GM19463 (cell line): ENCODE data around the gene EIF2B4.
A peak's percentile ranks its signal among the peaks of the same experiment; 100 is the strongest.
"Not testable (repeated sequence)": the region's sequence is repeated elsewhere in the genome, so short reads cannot be mapped to it uniquely, and the experiment has no call there.

Experiments
- ATAC-seq: cut with Tn5 transposase; IDR thresholded peaks from one replicate; pipeline ENCODE4 v1.9.1; 2021; ENCODE audit warnings: mild to moderate bottlenecking, moderate library complexity; ENCODE audit not compliant: unreplicated experiment

EIF2B4 gene

GRCh38 chr2:27378096-27378808 is 8.1 kb upstream of the EIF2B4 start:
- no peak for ATAC-seq

DNA sequence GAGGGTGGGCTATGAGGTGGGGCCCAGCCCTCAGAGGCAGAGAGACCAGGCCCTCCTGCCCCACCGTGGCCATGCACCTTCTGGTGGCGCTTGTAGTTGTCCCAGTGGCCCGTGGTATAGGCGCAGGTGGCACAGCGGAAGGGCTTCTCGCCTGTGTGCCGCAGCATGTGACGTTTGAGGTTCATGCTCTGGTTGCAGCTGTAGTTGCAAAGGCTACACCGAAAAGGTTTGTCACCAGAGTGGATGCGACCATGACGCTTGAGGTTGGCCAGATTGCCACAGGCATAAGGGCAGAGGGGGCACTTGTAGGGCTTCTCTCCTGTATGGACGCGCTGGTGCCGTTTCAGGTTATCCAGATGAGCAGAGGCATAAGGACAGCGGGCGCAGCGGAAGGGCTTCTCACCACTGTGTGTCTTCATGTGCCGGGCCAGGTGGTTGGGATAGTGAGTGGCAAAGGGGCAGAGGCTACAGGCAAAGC is 7.5 kb upstream of the EIF2B4 start:
- ATAC-seq: no peak

DNA sequence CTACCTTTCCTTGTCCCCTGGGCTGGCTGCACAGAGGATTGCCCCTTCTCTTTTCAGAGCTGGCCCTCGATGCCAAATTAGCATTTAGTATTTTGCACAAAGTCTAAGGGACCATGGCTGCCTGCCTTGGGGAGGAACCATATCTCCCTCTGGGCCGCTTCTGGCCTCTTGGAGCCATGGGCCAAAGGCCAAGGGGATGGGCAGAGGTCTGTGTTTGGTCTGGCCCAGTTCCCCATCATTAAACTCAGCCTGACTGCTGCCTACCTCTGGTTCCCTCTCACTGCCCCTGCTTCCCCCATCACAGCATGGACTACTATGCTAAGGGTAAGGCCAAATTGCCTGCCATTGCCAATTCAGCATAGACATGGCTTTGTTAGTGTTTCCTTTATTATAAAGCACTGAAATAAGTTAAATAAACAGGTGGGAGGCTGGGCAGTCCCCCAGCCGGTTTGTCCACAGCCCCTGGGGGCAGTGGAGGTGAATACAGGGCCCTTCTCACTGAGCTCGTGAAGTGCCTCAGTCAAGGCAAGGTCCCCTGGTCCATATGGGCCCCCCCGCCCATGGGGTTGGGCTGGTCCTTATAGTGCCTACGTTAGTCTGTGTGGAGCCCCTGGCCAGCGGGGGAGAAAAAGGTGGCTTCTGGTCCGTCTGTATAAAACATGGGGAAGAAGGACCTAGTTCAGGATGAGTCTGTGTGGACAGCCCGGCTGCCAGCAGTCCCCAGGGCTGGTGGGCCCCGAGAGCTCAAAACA is 6.9 kb upstream of the EIF2B4 start:
- ATAC-seq: no peak

GRCh38 chr2:27376151-27376865 is 6.2 kb upstream of the EIF2B4 start:
- ATAC-seq: no peak

- ATAC-seq: no peak
These were observed 5.5 kb upstream of the EIF2B4 start for GRCh38 chr2:27375513-27376099.

- ATAC-seq: no peak
These were observed 3.4 kb upstream of the EIF2B4 start for GRCh38 chr2:27373567-27373966.

GRCh38 chr2:27372937-27373336 is 2.8 kb upstream of the EIF2B4 start:
- ATAC-seq: no peak

GRCh38 chr2:27370816-27371620 is 880 bp upstream of the EIF2B4 start:
- ATAC-seq: peak; percentile 24

DNA sequence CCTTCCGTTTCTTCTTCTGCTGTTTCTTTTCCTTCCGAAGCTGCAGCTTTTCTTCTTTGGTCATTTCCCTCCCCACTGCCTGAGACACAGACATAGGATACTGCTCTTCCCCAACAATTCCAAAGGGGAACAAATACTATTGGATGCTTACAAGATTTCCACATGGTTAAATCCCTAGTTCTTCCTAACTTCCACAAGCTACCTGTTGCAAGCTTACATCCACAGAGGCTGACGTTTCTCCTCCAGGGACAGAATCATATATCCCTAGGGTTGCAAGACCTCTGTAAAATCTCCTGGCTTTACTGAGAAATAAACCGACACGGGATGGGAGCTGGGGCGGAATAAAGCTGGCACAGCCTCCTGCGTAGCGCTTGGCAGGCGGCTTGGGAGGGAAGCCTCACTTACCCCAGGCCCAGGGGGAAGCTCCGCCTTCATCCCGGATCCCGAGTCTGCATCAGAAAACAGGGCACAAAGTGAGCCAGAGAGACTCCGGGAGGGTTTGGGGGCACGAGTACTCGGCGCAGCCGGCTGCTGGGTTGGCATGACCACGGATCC is 590 bp downstream of the EIF2B4 start:
- ATAC-seq: no peak

- no peak for ATAC-seq
These were observed 6.2 kb downstream of the EIF2B4 start for GRCh38 chr2:27363933-27364332.

GRCh38 chr2:27362678-27363420 is 7.3 kb downstream of the EIF2B4 start:
- ATAC-seq: no peak

DNA sequence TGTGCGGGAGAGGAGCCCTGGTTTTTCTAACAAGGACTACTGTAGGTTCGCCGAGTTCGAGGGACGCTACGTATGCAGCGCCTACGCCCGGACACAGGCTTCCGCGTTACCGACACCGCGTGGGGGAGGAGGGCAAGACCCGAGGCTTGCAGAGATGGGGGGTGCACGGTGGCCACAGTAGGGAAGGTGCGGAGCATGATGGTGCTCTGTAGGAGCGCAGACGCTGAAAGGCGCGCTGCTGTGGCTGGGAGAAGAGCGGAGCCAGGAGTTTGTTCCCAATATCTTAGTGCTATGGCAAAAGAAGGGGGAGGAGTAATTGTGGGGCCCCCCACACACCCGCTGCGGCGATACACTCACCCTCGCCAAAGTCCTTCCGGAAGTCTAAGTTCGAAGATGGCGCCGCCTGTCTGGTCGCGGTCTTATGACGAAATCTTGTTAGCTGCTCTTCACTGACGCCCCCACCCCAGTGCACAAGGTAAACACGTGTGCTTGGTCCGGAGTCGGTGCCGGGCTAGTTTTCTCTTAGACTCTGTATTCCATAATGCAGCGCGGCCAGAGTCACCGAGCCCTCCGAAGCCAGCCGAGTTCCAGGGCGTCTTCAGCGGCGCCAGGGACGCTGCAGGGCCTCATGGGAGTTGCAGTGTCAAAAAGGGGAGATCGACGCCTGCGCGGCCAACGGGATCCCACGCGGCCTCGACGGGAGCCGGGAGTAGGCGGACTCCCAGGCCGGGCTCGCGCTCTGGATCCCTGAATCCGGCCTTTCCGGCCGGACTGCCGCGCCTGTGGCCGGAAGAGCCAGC is 13.6 kb downstream of the EIF2B4 start, which contains the start of gene GTF3C2:
GTF3C2 (minus strand) TSS at position 383 of the 800 bp plus-strand sequence. CDS start 13,210 bp downstream, outside the sequence.
- ATAC-seq: peak; percentile 84

DNA sequence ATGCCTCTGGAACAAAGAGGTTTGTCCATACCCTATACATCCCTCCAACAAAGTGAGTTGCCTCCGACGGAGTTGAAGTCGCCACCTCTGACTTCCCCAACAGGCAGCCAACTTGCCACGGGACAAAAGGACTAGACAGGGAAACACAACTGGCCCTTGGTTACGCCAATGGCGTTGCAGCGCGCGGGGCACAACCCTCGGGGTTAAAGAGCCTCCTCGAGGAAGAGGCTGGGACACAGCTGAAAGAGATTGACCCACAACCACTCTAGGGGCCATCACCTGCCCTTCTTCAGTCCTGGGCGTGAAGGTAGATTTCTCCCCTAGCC is 14.1 kb downstream of the EIF2B4 start:
- ATAC-seq: peak; percentile 28

DNA sequence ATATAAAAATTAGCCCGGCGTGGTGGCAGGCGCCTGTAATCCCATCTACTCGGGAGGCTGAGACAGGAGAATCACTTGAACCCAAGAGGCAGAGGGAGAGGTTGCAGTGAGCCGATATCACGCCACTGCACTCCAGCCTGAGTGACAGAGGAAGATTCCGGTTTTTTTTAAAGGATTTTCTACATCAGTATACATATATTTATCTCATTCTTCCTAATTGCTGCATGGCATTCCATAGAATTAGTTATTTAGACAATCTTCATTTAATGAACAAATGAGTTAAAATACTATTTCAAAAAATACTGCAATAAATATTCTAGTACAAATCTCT is 15.6 kb downstream of the EIF2B4 start:
- ATAC-seq: no peak

DNA sequence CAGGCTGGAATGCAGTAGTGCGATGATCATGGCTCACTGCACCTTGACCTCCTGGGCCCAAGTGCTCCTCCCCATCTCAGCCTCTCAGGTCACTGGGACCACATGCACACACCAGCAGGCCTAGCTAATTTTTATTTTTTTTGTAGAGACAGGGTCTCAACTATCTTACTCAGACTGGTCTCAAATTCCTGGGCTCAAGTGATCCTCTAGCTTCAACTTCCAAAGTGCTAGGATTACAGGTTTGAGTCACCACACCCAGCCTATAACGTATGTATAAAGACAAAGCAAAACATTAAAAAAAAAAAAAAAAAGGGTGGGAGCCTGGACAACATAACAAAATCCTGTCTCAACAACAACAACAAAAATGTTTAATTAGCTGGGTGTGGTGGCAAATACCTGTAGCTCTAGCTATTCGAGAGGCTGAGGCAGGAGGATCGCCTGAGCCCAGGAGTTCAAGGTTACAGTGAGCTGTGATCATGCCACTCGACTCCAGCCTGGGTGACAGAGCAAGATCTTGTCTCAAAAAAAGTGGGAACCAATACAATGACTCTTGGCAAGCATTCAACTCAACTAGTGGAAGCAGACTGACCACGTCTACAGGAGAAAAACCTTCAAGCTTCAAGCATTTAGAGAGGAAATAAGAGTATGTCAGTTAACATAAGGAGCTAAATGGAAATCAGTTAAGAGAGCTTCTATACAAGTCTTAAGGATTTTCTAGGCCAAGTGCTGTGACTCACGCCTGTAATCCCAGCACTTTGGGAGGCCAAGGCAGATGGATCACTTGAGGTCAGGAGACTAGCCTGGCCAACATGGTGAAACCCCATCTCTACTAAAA is 16.2 kb downstream of the EIF2B4 start:
- ATAC-seq: no peak

GRCh38 chr2:27353386-27353761 is 16.8 kb downstream of the EIF2B4 start:
- not testable (repeated sequence) for ATAC-seq

DNA sequence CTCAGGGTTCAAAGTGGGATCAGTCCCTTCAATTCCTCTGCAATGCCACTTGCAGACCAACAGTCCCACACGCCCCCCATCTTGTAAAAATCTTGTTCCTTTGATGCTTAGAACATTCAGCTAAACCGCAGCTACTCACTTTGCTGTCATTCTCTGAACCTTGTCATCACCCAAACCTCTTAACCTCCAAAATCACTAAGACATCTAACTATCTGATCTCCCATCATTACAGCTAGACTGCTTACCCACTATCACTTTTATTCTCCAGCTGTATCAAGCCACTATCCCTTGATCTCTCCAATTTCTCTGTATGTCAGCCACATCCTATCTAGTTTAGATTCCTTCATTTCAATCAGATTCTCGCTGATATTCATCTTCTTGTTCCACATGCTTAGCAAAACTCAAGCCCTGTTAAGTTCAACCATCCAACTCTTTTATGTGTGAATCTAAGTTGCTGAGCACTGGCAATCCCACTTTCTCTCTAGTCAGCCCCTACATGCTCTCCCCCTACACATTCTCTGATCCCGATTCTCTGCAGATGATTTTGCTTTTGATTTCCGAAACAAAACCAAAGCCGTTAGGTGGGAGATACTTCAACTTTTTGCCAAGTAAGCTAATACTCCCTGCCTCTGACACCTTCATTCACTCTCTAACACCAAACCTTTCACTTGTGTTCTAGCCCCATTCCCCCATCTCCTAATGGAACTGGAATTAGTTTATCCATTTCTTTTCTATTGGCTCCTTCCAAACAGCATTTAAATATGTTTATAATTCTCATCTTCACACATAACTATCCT is 18.1 kb downstream of the EIF2B4 start:
- ATAC-seq: no peak
